OCI-M1 (cell line): ENCODE results near the gene RNASE3.
"Not testable (repeated sequence)": the region's sequence is repeated elsewhere in the genome, so short reads cannot be mapped to it uniquely, and the experiment has no call there.

Source experiments
- DNase-seq: peaks from one replicate; lab custom pipeline; 2025; lab: John Stamatoyannopoulos, UW

The RNASE3 gene

GRCh38 chr14:20891126-20891825, at the start of gene RNASE3:
TSS of gene RNASE3 (plus strand) at chr14:20891385. CDS start at chr14:20891687, 302 bp downstream.
- DNase-seq: not testable (repeated sequence)

DNA sequence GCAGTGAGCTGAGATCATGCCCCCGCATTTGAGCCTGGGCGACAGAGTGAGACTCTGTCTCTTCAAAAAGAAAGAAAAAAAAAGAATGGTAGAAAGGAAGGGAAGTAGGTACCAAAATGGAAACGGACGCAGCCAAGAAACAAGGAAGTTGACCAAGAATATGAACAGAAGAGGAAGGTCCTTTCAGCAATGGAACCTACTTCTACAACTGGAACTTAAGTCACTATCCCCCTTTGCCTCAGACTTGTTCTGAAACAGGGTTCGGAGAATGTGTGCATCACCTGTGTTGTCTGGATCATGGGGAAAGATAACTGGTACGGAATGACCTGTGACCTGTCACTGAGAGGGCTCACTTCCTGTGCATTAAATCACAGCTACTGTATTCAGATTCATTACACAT, 44.6 kb upstream of the RNASE3 start:
- no peak for DNase-seq

GRCh38 chr14:20848316-20848954, 42.8 kb upstream of the RNASE3 start:
- peak; percentile 4 for DNase-seq

GRCh38 chr14:20848955-20849570, 42.1 kb upstream of the RNASE3 start:
- DNase-seq: no peak

DNA sequence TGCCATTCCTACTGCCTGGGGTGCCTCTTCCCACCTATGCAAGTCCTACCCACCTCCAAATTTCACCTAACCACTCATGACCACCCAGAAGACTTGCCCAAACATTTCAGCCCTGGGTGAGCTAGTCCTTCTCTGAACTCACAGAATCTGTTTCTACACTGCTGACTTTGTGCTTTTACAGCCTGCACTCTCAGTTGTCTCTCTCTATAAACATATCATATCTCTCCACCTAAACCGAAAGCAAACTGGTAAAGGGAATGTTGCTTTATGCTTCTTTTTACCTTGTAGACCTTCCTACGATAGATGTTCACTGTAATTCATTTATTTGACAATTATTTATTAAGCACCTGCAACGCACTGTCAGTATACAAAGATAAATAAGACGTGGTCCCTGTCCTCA, 38.1 kb upstream of the RNASE3 start:
- DNase-seq: peak; percentile 21

DNA sequence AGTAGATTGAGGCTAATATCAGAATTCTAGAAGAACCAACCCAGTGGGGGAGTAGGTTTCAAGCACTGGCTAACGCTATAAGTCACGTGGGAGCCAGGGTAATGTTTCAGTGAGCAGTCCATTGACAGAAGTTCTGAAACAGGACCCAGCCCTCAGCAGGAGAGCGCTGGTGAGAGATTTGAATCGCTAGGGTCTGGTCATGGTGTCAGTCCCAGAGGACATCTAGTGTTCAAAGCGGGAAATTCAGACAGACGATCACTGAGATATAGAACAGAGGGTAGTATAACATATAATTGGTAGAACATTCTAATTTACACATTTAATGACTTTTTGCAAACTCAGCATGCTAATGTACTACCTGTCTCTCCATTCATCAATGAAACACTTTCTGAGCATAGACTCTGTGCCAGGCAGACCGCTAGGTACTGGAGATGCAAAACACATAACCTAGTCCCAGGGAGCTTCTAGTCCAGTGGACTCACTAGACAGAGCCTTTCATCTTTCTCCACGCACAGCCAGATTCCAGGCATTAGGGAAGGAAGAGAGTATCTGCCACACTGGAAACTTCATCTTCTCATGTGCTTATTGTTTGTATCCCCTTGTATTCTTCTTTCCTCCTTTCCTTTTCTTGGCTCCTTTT, 35.4 kb upstream of the RNASE3 start:
- peak; percentile 89 for DNase-seq

DNA sequence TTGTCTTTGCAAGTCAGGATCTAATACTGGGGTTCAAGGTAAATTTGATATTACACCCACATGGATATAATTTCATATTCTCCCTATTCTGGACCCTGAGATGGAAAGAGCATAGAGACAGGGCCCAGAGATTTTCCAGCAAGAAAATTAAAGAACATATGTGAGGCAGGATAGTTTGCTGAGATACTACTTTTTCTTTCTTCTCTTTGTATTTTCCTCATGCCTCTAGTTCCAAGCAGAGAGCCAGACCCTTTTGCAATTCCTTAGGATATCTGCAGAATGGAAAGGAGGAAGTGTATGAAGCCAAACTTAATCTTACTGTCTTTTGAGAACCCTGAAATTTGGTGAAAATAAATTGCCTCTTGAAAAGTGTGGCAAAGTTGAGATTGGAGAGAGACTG, 34.0 kb upstream of the RNASE3 start:
- no peak for DNase-seq

DNA sequence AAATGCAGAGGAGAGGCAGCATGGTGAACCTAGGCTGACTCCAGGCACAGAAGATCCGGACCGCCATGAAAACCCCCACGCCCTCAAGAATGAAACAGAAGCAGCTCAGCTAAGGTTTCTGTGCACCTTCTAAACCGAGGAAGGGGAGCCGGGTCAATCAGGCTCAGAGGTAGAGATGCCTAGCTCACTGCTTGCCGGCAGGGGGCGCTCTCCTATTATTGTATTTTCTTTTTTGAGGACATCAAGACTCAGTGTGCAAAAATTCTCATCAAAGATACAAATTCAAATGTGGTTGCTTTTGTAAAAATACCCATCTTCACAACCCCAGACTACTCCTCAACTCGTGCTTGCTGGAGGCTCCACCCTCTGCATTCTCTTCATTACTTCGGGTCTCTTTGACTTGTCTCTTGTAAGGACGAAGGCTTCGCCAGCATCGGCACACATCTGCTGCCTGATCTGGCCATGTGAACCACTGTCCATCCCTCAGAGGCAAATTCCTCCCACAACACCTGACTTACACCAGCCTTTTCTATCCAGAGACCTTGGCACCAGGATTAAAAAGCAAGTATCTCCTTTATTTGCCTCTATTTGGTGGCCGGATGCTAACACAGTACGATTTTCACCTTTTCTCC, 33.4 kb upstream of the RNASE3 start:
- peak; percentile 76 for DNase-seq

DNA sequence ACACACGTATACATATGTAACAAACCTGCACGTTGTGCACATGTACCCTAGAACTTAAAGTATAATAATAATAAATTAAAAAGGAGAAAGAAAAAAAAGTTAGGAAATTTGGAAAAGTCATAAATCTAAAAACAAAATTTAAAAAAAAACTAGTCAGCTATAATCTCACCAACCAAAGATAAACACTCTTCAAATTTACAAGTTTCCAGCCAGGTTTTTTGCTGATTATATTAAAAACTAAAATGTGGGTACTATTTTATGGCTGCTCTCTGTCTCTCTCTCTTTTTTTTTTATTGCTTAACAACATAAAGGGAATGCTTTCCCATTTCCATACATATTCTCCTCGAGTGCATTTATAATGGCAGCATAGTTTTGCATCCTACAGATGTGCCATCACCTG, 25.0 kb upstream of the RNASE3 start:
- DNase-seq: no peak

- DNase-seq: peak; percentile 25
These were observed 24.2 kb upstream of the RNASE3 start for GRCh38 chr14:20866963-20867362.

DNA sequence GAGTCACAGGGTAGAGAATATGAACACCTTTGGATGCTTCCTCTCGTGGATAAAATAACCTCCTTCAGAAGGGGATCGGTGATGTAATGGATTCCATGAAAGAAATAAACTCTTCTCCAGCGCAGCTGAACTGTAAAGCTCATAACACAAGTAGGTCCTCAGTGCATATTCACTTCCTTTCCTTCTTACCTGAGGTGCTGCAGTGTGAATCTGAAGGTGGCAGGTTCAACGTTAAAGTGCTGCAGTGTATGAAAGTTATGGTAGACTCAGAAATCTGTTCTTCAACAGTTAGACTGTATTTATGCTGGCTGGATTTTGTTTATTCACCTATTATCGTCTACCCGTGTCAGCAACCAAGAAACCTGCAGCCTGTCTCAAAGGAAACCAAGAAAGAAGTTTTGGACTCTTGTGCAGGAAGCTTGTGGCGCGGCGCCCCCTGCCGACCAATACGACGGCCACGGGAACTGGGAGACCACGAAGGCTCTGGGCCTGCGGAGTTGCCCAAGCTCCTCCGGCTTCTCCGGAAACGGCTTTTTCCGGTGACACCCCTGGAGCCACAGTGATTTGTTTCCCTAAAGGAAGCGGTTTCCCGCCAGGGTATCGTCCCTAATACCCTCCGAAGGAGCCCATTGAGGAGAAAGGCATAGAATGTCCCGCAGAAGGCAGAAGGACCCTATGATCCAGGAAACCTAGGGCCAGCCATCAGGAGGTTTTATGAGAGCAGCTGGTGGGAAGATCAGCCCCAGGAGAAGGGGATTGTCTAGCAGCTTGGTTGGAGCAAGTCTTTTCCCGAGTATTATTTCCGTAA, 17.6 kb upstream of the RNASE3 start:
- peak; percentile 87 for DNase-seq

DNA sequence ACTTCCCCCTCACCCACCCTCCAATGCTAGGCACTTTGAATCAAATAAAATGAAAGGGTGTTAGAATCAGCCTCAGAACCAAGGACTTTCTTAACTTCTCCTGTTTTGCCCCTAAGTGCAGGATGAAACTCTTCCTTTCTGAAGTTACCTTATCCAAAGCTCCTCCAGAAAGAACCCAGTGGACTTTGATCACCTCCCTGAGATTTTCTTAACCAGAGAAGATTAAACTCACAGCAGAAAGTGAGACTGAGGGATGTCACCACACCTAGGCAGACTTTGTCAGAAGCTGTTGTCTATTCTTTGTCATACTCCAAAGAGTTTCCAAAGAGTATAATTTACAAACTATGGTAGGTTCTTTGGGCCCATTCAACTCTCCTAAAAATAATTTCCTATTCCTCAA, 14.2 kb upstream of the RNASE3 start:
- DNase-seq: no peak

DNA sequence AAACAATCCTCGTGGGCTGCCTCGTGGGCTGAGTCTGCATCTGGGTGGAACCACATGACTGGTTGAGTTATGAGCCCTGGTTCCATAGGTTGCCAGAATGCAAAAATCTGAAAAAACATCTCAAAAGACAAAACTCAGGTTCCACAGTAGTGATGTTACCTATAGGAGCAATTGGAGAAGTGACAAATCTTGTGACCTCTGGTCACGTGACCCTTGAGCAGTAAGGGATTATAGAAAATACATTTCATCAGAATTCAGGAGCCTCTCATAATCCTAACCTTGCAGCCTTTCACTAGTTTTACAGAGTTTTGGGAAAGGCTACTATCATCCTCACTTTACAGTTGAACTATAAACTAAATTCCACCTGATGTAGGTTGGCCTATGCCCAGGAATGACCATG, 12.5 kb upstream of the RNASE3 start:
- no peak for DNase-seq

DNA sequence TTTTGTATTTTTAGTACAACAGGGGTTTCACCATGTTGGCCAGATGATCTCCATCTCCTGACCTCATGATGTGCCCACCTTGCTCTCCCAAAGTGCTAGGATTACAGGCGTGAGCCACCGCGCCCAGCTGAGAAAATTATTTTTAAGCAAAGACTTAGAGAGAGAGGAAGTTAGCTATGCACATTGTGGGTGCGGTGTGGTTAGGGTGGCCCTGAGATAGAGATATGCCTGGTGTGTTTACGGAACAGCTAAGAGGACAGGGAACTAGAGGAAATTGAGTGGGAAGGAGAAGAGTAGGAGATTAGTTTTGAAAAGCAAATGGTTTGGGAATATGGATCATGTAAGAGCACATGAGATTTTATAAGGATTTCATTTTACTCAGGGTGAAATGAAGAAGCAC, 10.0 kb upstream of the RNASE3 start:
- peak; percentile 40 for DNase-seq

DNA sequence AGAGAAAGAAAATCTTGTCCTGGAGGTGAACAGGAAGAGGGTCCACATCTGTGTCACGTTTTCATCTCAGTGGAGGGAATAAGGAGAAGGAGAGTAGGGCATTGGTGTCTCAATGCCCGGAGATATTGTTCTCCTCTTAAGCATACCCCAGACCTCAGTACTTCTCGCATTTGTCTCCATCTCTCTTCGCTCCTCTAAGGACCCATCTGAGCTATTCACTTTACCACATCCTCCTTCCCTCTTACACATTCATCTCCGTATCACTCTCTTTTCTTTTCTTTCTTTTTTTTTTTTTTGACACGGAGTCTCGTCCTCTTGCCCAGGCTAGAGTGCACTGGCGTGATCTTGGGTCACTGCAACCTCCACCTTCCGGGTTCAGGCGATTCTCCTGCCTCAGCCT, 8.4 kb upstream of the RNASE3 start:
- not testable (repeated sequence) for DNase-seq

DNA sequence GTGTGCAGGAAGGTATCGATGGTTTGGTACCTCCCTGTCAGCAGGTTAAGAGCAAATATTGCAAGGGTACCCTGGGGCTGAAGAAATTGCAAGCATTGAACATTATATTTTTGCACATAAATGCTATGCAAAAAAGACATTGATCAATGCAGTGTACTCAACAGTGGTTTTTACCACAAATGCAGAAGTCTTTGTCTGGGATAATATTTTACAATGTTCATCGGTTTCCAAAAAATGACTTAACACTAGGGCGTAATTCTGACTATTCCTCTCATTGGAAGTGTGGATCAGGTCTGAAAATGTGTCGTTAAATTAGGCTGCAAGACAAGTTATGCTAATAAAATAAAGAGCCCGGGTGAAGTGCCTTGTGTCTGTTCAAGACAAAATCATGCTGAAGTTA, 2.8 kb upstream of the RNASE3 start:
- DNase-seq: not testable (repeated sequence)

DNA sequence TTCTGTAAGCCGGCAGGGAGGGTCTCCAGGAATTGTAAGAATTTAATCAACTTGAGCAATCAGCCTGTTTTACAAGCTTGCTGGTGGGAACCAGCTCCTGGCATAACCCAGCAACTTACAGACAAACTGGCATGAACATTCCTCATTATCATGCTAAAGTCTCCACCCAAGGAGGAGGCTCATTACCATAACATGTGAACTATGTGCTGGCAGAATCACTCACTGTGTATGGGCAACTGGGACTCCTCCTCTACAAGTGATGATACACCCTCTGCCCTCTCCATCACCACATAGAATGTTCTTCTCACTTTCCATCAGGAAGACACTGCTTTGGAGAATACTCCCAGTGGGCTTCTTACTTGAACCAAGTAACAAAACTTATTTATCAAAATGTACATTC, 4.1 kb downstream of the RNASE3 start:
- not testable (repeated sequence) for DNase-seq

DNA sequence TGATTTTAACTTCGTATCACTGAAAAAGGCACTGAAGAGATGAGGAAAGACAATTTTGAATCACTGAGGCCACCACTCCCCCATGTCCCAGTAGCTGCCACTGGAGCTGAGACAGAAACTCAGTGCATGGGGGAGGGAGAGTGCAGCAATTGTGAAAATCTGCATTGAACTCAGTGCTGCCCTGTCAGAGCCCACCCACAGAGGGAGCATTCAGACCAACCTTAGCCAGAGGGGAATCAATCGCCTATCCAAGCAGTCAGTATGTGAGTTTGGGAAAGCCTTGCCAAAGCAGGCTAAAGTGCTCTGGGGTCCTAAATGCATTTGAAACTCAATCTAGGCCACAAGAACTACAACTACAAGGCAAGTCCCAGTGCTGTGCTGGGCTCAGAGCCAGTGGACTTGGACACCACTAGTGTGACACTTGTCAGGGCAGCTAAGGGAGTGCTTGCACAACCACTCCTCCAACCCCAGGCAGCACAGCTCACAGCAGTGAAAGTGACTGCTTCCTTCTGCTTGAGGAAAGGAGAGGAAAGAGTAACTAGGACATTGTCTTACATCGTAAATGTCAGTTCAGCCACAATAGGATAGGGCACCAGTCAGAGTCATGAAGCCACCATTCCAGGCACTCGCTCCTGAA, 13.3 kb downstream of the RNASE3 start:
- peak; percentile 6 for DNase-seq

GRCh38 chr14:20905676-20906075, 14.5 kb downstream of the RNASE3 start:
- DNase-seq: no peak

DNA sequence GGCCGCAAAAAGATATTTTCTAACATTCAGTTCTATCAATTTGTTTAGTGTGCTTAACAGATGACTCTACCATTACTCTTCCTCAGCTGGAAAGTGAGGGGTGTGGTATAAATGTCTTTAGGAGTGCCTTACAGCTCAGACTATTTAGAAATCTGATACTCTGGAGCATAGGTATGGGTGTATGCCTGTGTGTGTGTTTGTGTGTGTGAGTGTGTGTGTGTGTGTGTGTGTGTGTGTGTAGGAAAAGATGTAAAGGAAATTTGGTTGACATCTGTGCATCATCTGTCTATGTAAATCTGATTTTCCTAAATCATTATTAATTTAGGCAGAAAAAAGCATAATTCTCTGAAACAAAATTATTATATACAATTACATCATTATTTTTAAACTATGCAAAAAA, 16.0 kb downstream of the RNASE3 start:
- no peak for DNase-seq

DNA sequence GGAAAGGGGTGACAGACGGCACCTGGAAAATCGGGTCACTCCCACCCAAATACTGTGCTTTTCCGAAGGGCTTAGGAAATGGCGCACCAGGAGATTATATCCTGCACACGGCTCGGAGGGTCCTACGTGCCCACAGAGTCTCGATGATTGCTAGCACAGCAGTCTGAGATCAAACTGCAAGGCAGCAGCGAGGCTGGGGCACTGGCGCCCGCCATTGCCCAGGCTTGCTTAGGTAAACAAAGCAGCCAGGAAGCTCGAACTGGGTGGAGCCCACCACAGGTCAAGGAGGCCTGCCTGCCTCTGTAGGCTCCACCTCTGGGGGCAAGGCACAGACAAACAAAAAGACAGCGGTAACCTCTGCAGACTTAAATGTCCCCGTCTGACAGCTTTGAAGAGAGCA, 19.6 kb downstream of the RNASE3 start:
- DNase-seq: not testable (repeated sequence)
